HEK293 (cell line): Measurements from ENCODE around the gene SPO11.
A peak's percentile ranks its signal among the peaks of the same experiment; 100 is the strongest.

Experiments used
- SCRT1 ChIP-seq: fragments of 450-650 bp; formaldehyde crosslinking; IDR thresholded peaks from 2 replicates; pipeline ENCODE4 v1.5.1; 2016; ENCODE audit warnings: missing biosample characterization, missing genetic modification characterization, borderline replicate concordance
- SCRT2 ChIP-seq: fragments of 450-650 bp; formaldehyde crosslinking; IDR thresholded peaks from 2 replicates; pipeline ENCODE4 v1.5.1; 2016; ENCODE audit warnings: missing biosample characterization, missing genetic modification characterization
- TRIM28 ChIP-seq: IDR thresholded peaks from 2 replicates; pipeline ENCODE4 v1.6.1; 2011; ENCODE audit warnings: low read length, control low read depth, borderline replicate concordance
- ZBTB17 ChIP-seq: fragments of 450-650 bp; formaldehyde crosslinking; IDR thresholded peaks from 2 replicates; pipeline ENCODE4 v1.5.1; 2016; ENCODE audit warnings: missing biosample characterization, missing genetic modification characterization
- ZBTB21 ChIP-seq: fragments of 450-650 bp; formaldehyde crosslinking; IDR thresholded peaks from 2 replicates; pipeline ENCODE4 v1.5.1; 2017; ENCODE audit warnings: missing biosample characterization, missing genetic modification characterization
- ZBTB48 ChIP-seq: fragments of 450-650 bp; formaldehyde crosslinking; IDR thresholded peaks from 2 replicates; pipeline ENCODE4 v1.5.1; 2016; ENCODE audit warnings: missing biosample characterization, missing genetic modification characterization
- ZBTB8A ChIP-seq: fragments of 450-650 bp; formaldehyde crosslinking; IDR thresholded peaks from 2 replicates; pipeline ENCODE4 v1.5.1; 2016; ENCODE audit warnings: missing biosample characterization, missing genetic modification characterization
- ZFP37 ChIP-seq: fragments of 450-650 bp; formaldehyde crosslinking; IDR thresholded peaks from 2 replicates; pipeline ENCODE4 v1.5.1; 2016; ENCODE audit warnings: missing biosample characterization, missing genetic modification characterization
- ZIC2 ChIP-seq: fragments of 450-650 bp; formaldehyde crosslinking; IDR thresholded peaks from 2 replicates; pipeline ENCODE4 v1.5.1; 2016; ENCODE audit warnings: missing biosample characterization, missing genetic modification characterization
- ZNF10 ChIP-seq: fragments of 450-650 bp; formaldehyde crosslinking; IDR thresholded peaks from 2 replicates; pipeline ENCODE4 v1.5.1; 2017; ENCODE audit warnings: missing biosample characterization, missing genetic modification characterization
- ZNF112 ChIP-seq: fragments of 450-650 bp; formaldehyde crosslinking; IDR thresholded peaks from 2 replicates; pipeline ENCODE4 v1.5.0; 2017; ENCODE audit warnings: missing biosample characterization, missing genetic modification characterization
- ZNF132 ChIP-seq: fragments of 450-650 bp; formaldehyde crosslinking; IDR thresholded peaks from 2 replicates; pipeline ENCODE4 v1.5.1; 2017; ENCODE audit warnings: missing biosample characterization, missing genetic modification characterization, borderline replicate concordance
- ZNF138 ChIP-seq: fragments of 450-650 bp; formaldehyde crosslinking; IDR thresholded peaks from 2 replicates; pipeline ENCODE4 v1.5.1; 2016; ENCODE audit warnings: missing biosample characterization, missing genetic modification characterization, borderline replicate concordance
- ZNF23 ChIP-seq: fragments of 450-650 bp; formaldehyde crosslinking; IDR thresholded peaks from 2 replicates; pipeline ENCODE4 v1.5.1; 2016; ENCODE audit warnings: missing biosample characterization, missing genetic modification characterization, borderline replicate concordance
- ZNF274 ChIP-seq, 2 experiments: fragments of 200-500 bp in 1 of 2; fragments of 450-650 bp in 1 of 2; sonication (Bioruptor generic) in 1 of 2; formaldehyde crosslinking in 1 of 2; IDR thresholded peaks; 2 replicates each; pipeline versions ENCODE4 v1.5.1 to v1.6.1; 2014 to 2016; ENCODE audit warnings: borderline replicate concordance in 1 of 2, inconsistent platforms in 1 of 2, low read length in 1 of 2, missing biosample characterization in 1 of 2, missing genetic modification characterization in 1 of 2
- ZNF416 ChIP-seq: fragments of 450-650 bp; formaldehyde crosslinking; IDR thresholded peaks from 2 replicates; pipeline ENCODE4 v1.5.1; 2016; ENCODE audit warnings: missing biosample characterization, missing genetic modification characterization
- ZNF473 ChIP-seq: fragments of 450-650 bp; formaldehyde crosslinking; IDR thresholded peaks from 2 replicates; pipeline ENCODE4 v1.5.1; 2017; ENCODE audit warnings: missing biosample characterization, missing genetic modification characterization
- ZNF555 ChIP-seq: fragments of 450-650 bp; formaldehyde crosslinking; conservative IDR thresholded peaks from 2 replicates; pipeline ENCODE4 v1.5.1; 2017; ENCODE audit warnings: missing biosample characterization, mild to moderate bottlenecking, missing genetic modification characterization, inconsistent platforms
- ZNF571 ChIP-seq: fragments of 450-650 bp; formaldehyde crosslinking; IDR thresholded peaks from 2 replicates; pipeline ENCODE4 v1.5.0; 2017; ENCODE audit warnings: missing biosample characterization, missing genetic modification characterization
- ZNF660 ChIP-seq: fragments of 450-650 bp; IDR thresholded peaks from 2 replicates; pipeline ENCODE4 v1.5.1; 2018; ENCODE audit warnings: missing biosample characterization, mild to moderate bottlenecking, missing genetic modification characterization
- ZNF76 ChIP-seq: fragments of 450-650 bp; formaldehyde crosslinking; IDR thresholded peaks from 2 replicates; pipeline ENCODE4; 2016; ENCODE audit warnings: low read depth, missing biosample characterization, missing genetic modification characterization, borderline replicate concordance
- ZNF768 ChIP-seq: fragments of 450-650 bp; formaldehyde crosslinking; IDR thresholded peaks from 2 replicates; pipeline ENCODE4 v1.5.1; 2018; ENCODE audit warnings: missing biosample characterization, mild to moderate bottlenecking, missing genetic modification characterization
- TF ChIP-seq, protein P1 (sequence below): fragments of 450-650 bp; formaldehyde crosslinking; IDR thresholded peaks from 2 replicates; pipeline ENCODE4 v1.5.1; 2017; ENCODE audit warnings: missing biosample characterization, missing genetic modification characterization
- TF ChIP-seq, protein P2 (sequence below): fragments of 450-650 bp; formaldehyde crosslinking; IDR thresholded peaks from 2 replicates; pipeline ENCODE4 v1.5.1; 2016; ENCODE audit warnings: missing biosample characterization, missing genetic modification characterization
- TF ChIP-seq, protein P3 (sequence below): fragments of 450-650 bp; formaldehyde crosslinking; IDR thresholded peaks from 2 replicates; pipeline ENCODE4 v1.5.1; 2016; ENCODE audit warnings: missing biosample characterization, missing genetic modification characterization
- TF ChIP-seq, protein P4 (sequence below): fragments of 450-650 bp; formaldehyde crosslinking; IDR thresholded peaks from 2 replicates; pipeline ENCODE4 v1.5.1; 2016; ENCODE audit warnings: missing biosample characterization, missing genetic modification characterization, borderline replicate concordance
- TF ChIP-seq, protein P5 (sequence below): fragments of 450-650 bp; formaldehyde crosslinking; IDR thresholded peaks from 2 replicates; pipeline ENCODE4 v1.5.1; 2016; ENCODE audit warnings: missing biosample characterization, missing genetic modification characterization
- TF ChIP-seq, protein P6 (sequence below): fragments of 450-650 bp; formaldehyde crosslinking; IDR thresholded peaks from 2 replicates; pipeline ENCODE4 v1.5.1; 2016; ENCODE audit warnings: missing biosample characterization, missing genetic modification characterization

SPO11 gene

DNA sequence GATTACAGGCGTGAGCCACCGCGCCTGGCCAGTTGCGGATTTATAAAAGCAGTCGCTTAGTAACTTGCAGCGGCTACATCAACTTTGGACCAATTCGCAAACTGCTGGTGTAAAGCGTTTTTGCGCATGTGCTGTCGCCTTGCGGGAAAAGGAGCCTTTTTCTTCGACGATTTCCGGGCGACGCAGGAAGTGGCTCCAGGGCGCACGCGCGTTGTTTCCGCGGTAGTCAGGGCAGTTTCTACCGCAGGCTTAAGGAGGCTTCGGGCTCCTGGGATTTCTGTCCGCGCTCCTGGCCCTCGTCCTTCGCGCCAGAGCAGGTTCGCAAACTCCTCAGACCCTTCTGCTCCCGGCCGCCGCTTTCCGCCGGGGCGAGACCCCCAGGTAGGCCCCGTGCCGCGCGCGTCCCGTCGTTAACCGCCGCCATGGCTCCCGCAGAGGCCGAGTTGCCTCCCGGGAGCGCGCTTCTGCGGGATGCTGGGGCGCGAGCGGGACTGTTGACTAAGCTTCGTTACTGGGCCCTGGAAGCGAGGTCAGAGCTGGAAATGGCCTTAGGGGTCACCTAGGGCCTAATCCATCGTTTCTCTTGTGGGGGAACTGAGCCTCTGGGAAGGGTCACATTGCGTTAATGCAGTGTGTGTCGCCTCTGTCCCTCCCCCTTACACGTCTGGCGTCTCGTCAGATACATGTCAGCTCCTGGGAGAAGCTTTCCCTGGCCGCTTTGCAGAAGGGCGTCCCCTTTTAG, 21.6 kb downstream of the SPO11 start, which contains the start of gene RAE1 (continued):
- TF ChIP-seq, protein P1, sequence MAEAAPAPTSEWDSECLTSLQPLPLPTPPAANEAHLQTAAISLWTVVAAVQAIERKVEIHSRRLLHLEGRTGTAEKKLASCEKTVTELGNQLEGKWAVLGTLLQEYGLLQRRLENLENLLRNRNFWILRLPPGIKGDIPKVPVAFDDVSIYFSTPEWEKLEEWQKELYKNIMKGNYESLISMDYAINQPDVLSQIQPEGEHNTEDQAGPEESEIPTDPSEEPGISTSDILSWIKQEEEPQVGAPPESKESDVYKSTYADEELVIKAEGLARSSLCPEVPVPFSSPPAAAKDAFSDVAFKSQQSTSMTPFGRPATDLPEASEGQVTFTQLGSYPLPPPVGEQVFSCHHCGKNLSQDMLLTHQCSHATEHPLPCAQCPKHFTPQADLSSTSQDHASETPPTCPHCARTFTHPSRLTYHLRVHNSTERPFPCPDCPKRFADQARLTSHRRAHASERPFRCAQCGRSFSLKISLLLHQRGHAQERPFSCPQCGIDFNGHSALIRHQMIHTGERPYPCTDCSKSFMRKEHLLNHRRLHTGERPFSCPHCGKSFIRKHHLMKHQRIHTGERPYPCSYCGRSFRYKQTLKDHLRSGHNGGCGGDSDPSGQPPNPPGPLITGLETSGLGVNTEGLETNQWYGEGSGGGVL: no peak
- peak; percentile 76 for TF ChIP-seq ZIC2 (tag by site-specific recombination)
- TF ChIP-seq ZNF76 (tag by site-specific recombination): peak; percentile 92
- TF ChIP-seq ZNF660 (tag by site-specific recombination): no peak
- TF ChIP-seq ZNF23 (tag by site-specific recombination): no peak
- TF ChIP-seq ZNF416 (tag by site-specific recombination): no peak
- TF ChIP-seq ZFP37 (tag by site-specific recombination): no peak
- TF ChIP-seq SCRT1 (tag by site-specific recombination): no peak
- no peak for TF ChIP-seq ZNF768 (tag by site-specific recombination)
- TF ChIP-seq ZNF112 (tag by site-specific recombination): no peak
- no peak for TF ChIP-seq ZNF132 (tag by site-specific recombination)
- peak; percentile 47; the same call in 1 of the 2 replicates for TF ChIP-seq ZBTB48
- peak; percentile 32; the same call in 1 of the 2 replicates for TF ChIP-seq ZBTB8A
- TF ChIP-seq, protein P2, sequence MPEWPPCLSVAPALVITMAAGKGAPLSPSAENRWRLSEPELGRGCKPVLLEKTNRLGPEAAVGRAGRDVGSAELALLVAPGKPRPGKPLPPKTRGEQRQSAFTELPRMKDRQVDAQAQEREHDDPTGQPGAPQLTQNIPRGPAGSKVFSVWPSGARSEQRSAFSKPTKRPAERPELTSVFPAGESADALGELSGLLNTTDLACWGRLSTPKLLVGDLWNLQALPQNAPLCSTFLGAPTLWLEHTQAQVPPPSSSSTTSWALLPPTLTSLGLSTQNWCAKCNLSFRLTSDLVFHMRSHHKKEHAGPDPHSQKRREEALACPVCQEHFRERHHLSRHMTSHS (tag by site-specific recombination): no peak
- TF ChIP-seq, protein P3, sequence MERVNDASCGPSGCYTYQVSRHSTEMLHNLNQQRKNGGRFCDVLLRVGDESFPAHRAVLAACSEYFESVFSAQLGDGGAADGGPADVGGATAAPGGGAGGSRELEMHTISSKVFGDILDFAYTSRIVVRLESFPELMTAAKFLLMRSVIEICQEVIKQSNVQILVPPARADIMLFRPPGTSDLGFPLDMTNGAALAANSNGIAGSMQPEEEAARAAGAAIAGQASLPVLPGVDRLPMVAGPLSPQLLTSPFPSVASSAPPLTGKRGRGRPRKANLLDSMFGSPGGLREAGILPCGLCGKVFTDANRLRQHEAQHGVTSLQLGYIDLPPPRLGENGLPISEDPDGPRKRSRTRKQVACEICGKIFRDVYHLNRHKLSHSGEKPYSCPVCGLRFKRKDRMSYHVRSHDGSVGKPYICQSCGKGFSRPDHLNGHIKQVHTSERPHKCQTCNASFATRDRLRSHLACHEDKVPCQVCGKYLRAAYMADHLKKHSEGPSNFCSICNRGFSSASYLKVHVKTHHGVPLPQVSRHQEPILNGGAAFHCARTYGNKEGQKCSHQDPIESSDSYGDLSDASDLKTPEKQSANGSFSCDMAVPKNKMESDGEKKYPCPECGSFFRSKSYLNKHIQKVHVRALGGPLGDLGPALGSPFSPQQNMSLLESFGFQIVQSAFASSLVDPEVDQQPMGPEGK (tag by site-specific recombination): no peak
- TF ChIP-seq ZNF555 (tag by site-specific recombination): no peak
- TF ChIP-seq ZNF138 (tag by site-specific recombination): no peak
- TF ChIP-seq, protein P4, sequence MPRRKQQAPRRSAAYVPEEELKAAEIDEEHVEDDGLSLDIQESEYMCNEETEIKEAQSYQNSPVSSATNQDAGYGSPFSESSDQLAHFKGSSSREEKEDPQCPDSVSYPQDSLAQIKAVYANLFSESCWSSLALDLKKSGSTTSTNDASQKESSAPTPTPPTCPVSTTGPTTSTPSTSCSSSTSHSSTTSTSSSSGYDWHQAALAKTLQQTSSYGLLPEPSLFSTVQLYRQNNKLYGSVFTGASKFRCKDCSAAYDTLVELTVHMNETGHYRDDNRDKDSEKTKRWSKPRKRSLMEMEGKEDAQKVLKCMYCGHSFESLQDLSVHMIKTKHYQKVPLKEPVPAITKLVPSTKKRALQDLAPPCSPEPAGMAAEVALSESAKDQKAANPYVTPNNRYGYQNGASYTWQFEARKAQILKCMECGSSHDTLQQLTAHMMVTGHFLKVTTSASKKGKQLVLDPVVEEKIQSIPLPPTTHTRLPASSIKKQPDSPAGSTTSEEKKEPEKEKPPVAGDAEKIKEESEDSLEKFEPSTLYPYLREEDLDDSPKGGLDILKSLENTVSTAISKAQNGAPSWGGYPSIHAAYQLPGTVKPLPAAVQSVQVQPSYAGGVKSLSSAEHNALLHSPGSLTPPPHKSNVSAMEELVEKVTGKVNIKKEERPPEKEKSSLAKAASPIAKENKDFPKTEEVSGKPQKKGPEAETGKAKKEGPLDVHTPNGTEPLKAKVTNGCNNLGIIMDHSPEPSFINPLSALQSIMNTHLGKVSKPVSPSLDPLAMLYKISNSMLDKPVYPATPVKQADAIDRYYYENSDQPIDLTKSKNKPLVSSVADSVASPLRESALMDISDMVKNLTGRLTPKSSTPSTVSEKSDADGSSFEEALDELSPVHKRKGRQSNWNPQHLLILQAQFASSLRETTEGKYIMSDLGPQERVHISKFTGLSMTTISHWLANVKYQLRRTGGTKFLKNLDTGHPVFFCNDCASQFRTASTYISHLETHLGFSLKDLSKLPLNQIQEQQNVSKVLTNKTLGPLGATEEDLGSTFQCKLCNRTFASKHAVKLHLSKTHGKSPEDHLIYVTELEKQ (tag by site-specific recombination): no peak
- TF ChIP-seq, protein P5, sequence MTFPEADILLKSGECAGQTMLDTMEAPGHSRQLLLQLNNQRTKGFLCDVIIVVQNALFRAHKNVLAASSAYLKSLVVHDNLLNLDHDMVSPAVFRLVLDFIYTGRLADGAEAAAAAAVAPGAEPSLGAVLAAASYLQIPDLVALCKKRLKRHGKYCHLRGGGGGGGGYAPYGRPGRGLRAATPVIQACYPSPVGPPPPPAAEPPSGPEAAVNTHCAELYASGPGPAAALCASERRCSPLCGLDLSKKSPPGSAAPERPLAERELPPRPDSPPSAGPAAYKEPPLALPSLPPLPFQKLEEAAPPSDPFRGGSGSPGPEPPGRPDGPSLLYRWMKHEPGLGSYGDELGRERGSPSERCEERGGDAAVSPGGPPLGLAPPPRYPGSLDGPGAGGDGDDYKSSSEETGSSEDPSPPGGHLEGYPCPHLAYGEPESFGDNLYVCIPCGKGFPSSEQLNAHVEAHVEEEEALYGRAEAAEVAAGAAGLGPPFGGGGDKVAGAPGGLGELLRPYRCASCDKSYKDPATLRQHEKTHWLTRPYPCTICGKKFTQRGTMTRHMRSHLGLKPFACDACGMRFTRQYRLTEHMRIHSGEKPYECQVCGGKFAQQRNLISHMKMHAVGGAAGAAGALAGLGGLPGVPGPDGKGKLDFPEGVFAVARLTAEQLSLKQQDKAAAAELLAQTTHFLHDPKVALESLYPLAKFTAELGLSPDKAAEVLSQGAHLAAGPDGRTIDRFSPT: no peak
- TF ChIP-seq ZBTB17 (tag by site-specific recombination): peak; percentile 25; the same call in 1 of the 2 replicates
- TF ChIP-seq ZNF10 (tag by site-specific recombination): peak; percentile 30; the same call in 1 of the 2 replicates
- no peak for TF ChIP-seq SCRT2 (tag by site-specific recombination)
- TF ChIP-seq ZNF274 (IDR thresholded peaks at IDR 0.05; ENCODE audit: low read length): no peak
- TF ChIP-seq ZNF274 (tag by site-specific recombination; IDR thresholded peaks at IDR 0.05; ENCODE audit: borderline replicate concordance): no peak
- no peak for TF ChIP-seq TRIM28
- TF ChIP-seq, protein P6, sequence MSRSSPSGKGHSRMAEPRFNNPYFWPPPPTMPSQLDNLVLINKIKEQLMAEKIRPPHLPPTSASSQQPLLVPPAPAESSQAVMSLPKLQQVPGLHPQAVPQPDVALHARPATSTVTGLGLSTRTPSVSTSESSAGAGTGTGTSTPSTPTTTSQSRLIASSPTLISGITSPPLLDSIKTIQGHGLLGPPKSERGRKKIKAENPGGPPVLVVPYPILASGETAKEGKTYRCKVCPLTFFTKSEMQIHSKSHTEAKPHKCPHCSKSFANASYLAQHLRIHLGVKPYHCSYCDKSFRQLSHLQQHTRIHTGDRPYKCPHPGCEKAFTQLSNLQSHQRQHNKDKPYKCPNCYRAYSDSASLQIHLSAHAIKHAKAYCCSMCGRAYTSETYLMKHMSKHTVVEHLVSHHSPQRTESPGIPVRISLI: no peak
- TF ChIP-seq ZNF571 (tag by site-specific recombination): no peak
- no peak for TF ChIP-seq ZNF473 (tag by site-specific recombination)
- no peak for TF ChIP-seq ZBTB21
